Esophagus squamous epithelium (tissue), 5 donors: ENCODE results near the gene ZNF442. TPM values are rescaled to one million over a fixed set of nuclear protein-coding genes. Genes with fewer than 3 reads are reported as not detected.
A peak's percentile ranks its signal among the peaks of the same experiment; 100 is the strongest.
"Not testable (repeated sequence)": the region's sequence is repeated elsewhere in the genome, so short reads cannot be mapped to it uniquely, and the experiment has no call there.

Source experiments
- DNase-seq: peaks from one replicate; lab custom pipeline; 2025; lab: John Stamatoyannopoulos, UW
- H3K27ac ChIP-seq, 4 donors: fragments of 200-600 bp; sonication (generic); one replicate each; pipeline ENCODE4 v1.5.1; 2016 to 2019; ENCODE audit warnings: mild to moderate bottlenecking in 1 of 4
- H3K27me3 ChIP-seq, 4 donors: fragments of 200-600 bp; sonication (generic); 1 replicate in 3 of 4; 2 replicates in 1 of 4; pipeline versions ENCODE4 v1.5.1 to v1.6.0; 2017 to 2021; ENCODE audit warnings: antibody characterized with exemption in 1 of 4
- H3K36me3 ChIP-seq, 3 donors: fragments of 200-600 bp; sonication (generic); one replicate each; pipeline ENCODE4 v1.5.1; 2016 to 2019
- H3K4me1 ChIP-seq, 3 donors: fragments of 200-600 bp; sonication (generic); one replicate each; pipeline ENCODE4 v1.5.1; 2017 to 2019
- H3K4me3 ChIP-seq, 4 donors: fragments of 200-600 bp; sonication (generic); 1 replicate in 3 of 4; 2 replicates in 1 of 4; pipeline ENCODE4 v1.5.1; 2016 to 2019; ENCODE audit warnings: mild to moderate bottlenecking in 2 of 4, moderate library complexity in 1 of 4
- H3K9me3 ChIP-seq, 3 donors: fragments of 200-600 bp; sonication (generic); one replicate each; pipeline ENCODE4 v1.5.1; 2016 to 2019
- CTCF ChIP-seq, 6 experiments: fragments of 450-650 bp in 4 of 6; fragments of 200-600 bp in 2 of 6; sonication (generic) in 2 of 6; IDR thresholded peaks; one replicate each; pipeline ENCODE4 v1.5.1; 2016 to 2019; ENCODE audit warnings: antibody characterized with exemption in 6 of 6, mild to moderate bottlenecking in 4 of 6, moderate library complexity in 4 of 6
- POLR2A ChIP-seq, 4 donors: fragments of 450-650 bp; IDR thresholded peaks; one replicate each; pipeline ENCODE4 v1.6.1; 2017; ENCODE audit warnings: antibody characterized with exemption in 4 of 4, mild to moderate bottlenecking in 4 of 4, moderate library complexity in 3 of 4
- whole genome bisulfite sequencing, 2 donors: methylation state at CpG; one replicate each; pipeline ENCODE4 v1.1.5; 2018; 5-methylcytosine and 5-hydroxymethylcytosine counted together
- intact Hi-C: fragments of 100-400 bp; cut with DNase I; formaldehyde crosslinking; loops from one replicate; pipeline ENCODE4 v1.15.0; 2022
- total RNA-seq, 4 donors: library from RNA; depleted of rRNA; stranded (reverse); fragments of >200 nt; gene quantifications; one replicate each; pipeline ENCODE4 v1.1.0, GENCODE V29; 2016
- donor health status: DM: yes; HTN: yes; CAD: no.

ZNF442 gene
- total RNA-seq, result 1 to 10 TPM in 2 of 4 donors, under 1 TPM in 2; 0.45 to 2.5 (median 1.1) TPM

GRCh38 chr19:12365236-12366162, at the start of gene ZNF442:
Gene ZNF442 (minus strand): TSS chr19:12365683. CDS start chr19:12363631, 2,052 bp downstream.
- Histone ChIP-seq H3K36me3 (no peaks in the 10 kb centered on the region), H3K27ac (peak within 1 kb of the TSS; percentile 79 to 94 (median 86)), H3K4me1 (peaks cover 5 to 22% (median 10%) of the 10 kb centered on the region in 3 donors), H3K27me3 (no peaks in the 10 kb centered on the region), H3K4me3 (peak within 1 kb of the TSS; percentile 65 to 89 (median 82)), H3K9me3 (no peaks in the 10 kb centered on the region)
- peak; percentile 76 for DNase-seq
- intact Hi-C loops, result no loop called here
- WGBS, 2 donors, result 0% methylated on average over 4 of the region's 51 CpGs
- peak in 3 of 4 donors; percentile 54 to 82 (median 63) for TF ChIP-seq POLR2A (IDR thresholded peaks at IDR 0.05)
- peak; percentile 28 to 63 (median 55) for TF ChIP-seq CTCF (IDR thresholded peaks at IDR 0.05)

DNA sequence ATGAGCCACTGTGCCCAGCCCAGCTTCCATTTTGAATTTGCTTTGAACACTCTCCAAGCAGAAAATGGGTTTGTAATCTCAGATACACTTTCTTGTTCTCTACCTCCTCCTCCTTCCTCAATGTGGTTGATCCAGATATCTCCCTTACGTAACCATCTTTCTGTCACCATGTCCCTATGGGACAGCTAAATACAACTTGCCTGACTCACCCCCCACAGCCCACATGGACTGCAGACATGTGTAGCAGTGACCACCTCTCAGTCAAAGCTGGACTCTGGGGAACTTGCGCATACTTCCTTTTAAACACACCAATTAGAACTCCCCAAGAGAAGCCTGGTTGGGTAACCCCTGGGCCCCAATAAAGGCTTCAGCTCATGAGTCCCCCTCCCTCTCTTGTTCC, 46.4 kb upstream of the ZNF442 start:
- WGBS, 2 donors, result 88 to 95% methylated on average over 2 of the region's 2 CpGs

GRCh38 chr19:12400633-12401502, 35.4 kb upstream of the ZNF442 start, which contains the start of gene ZNF799:
Gene ZNF799 (minus strand): TSS chr19:12401271. CDS start chr19:12401070, 201 bp downstream.
- DNase-seq, result peak; percentile 86
- 0% methylated on average over 3 to 29 of the region's 71 CpGs for WGBS, 2 donors
- intact Hi-C loops, result no loop called here

More for the DNA sequence above, 46.4 kb upstream of the ZNF442 start:
- Histone ChIP-seq H3K9me3 (peaks cover 0 to 19% (median 0%) of the 10 kb centered on the region in 3 donors), H3K27ac (no peak overlapping the region), H3K27me3 (no peaks in the 10 kb centered on the region), H3K4me3 (no peak overlapping the region), H3K4me1 (no peaks in the 10 kb centered on the region), H3K36me3 (no peaks in the 10 kb centered on the region)
- no peak for DNase-seq
- TF ChIP-seq CTCF (IDR thresholded peaks at IDR 0.05), result no peak
- no peak for TF ChIP-seq POLR2A (IDR thresholded peaks at IDR 0.05)
- intact Hi-C loops, result no loop called here

DNA sequence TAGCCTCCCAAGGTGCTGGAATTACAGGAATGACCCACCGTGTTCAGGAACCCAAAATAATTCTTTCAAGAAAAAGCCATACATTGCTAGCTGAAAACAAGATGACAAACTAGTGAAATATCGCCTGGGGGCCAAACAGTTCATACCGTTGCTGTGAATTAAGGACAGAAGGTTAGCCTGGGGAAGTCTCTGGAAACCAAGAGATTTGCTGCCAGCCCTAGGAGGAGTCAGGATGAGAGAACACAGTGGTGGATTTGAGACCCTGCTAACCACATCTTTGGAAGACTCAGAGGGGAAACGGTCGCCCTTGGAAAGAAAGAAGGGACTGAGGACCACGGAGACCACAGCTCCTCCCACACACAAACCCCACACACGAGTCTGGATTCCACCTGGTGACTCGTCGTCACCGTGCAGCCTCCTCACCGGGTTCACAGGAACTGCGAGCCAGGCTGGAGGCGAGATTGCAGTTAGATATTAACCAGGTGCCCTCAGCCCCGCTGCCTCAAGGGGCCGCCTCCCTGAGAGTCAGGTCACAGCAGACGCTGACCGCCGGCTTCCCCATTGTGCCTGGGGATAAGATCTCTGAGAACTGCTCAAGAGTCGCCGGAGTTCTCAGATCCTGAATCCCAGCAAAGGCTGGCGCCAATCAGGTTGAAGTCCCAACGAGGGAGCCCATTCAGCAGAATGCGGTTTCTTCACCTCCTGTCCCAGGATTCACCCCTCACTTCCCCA, 34.6 kb upstream of the ZNF442 start:
- Histone ChIP-seq H3K27ac (peak overlapping the region; percentile 86 to 89 (median 89)), H3K4me3 (peak overlapping the region; percentile 71 to 91 (median 80)), H3K4me1 (peaks cover 0 to 15% (median 5%) of the 10 kb centered on the region in 3 donors)
- 2 to 5% methylated on average over 13 to 21 of the region's 23 CpGs for WGBS, 2 donors
- H3K9me3 ChIP-seq, intact Hi-C loops, H3K27me3 ChIP-seq, DNase-seq, H3K36me3 ChIP-seq: not testable (repeated sequence)

More at GRCh38 chr19:12400633-12401502, 35.4 kb upstream of the ZNF442 start, which contains the start of gene ZNF799:
- Histone ChIP-seq H3K27me3 (no peaks in the 10 kb centered on the region), H3K4me1 (peaks cover 0 to 15% (median 5%) of the 10 kb centered on the region in 3 donors), H3K36me3 (no peaks in the 10 kb centered on the region), H3K4me3 (peak within 1 kb of the TSS; percentile 71 to 91 (median 80)), H3K9me3 (no peaks in the 10 kb centered on the region), H3K27ac (peak within 1 kb of the TSS; percentile 86 to 89 (median 89))
- TF ChIP-seq POLR2A (IDR thresholded peaks at IDR 0.05), result peak in 1 of 4 donors; percentile 50
- TF ChIP-seq CTCF (IDR thresholded peaks at IDR 0.05), result peak in 3 of 6 experiments; percentile 8 to 13 (median 9)

DNA sequence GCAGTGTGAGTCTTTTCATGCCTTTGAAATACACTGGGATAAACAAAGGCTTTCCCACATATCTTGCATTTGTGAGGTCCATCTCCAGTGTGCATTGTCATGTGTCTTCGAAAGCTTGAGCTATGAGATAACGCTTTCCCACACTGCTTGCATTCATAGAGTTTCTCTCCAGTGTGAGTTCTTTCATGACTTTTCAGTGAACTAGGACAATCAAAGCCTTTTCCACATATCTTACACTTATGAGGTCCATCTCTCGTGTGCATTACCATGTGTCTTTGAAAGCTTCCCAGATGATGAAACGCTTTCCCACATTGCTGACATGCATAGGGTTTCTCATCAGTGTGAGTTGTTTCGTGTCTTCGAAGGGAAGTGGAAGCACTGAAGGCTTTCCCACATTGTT, 25.7 kb upstream of the ZNF442 start:
- DNase-seq, H3K4me1 ChIP-seq, H3K4me3 ChIP-seq, intact Hi-C loops, H3K27ac ChIP-seq, H3K27me3 ChIP-seq: not testable (repeated sequence)
- 93 to 96% methylated on average over 6 of the region's 6 CpGs for WGBS, 2 donors
- peaks cover 4 to 59% (median 4%) of the 10 kb centered on the region in 3 donors for H3K36me3 ChIP-seq
- H3K9me3 ChIP-seq, result peaks cover 0 to 44% (median 11%) of the 10 kb centered on the region in 3 donors

GRCh38 chr19:12386365-12386764, 20.9 kb upstream of the ZNF442 start:
- H3K4me1 ChIP-seq, H3K27ac ChIP-seq, H3K27me3 ChIP-seq, H3K4me3 ChIP-seq, intact Hi-C loops, DNase-seq: not testable (repeated sequence)
- Histone ChIP-seq H3K9me3 (peaks cover 0 to 66% (median 16%) of the 10 kb centered on the region in 3 donors), H3K36me3 (peaks cover 4 to 60% (median 4%) of the 10 kb centered on the region in 3 donors)
- 85 to 90% methylated on average over 1 of the region's 2 CpGs for WGBS, 2 donors
